ENCODE results near the gene LARP6.
"Not testable (repeated sequence)": the region's sequence is repeated elsewhere in the genome, so short reads cannot be mapped to it uniquely, and the experiment has no call there.

Gene LARP6

DNA sequence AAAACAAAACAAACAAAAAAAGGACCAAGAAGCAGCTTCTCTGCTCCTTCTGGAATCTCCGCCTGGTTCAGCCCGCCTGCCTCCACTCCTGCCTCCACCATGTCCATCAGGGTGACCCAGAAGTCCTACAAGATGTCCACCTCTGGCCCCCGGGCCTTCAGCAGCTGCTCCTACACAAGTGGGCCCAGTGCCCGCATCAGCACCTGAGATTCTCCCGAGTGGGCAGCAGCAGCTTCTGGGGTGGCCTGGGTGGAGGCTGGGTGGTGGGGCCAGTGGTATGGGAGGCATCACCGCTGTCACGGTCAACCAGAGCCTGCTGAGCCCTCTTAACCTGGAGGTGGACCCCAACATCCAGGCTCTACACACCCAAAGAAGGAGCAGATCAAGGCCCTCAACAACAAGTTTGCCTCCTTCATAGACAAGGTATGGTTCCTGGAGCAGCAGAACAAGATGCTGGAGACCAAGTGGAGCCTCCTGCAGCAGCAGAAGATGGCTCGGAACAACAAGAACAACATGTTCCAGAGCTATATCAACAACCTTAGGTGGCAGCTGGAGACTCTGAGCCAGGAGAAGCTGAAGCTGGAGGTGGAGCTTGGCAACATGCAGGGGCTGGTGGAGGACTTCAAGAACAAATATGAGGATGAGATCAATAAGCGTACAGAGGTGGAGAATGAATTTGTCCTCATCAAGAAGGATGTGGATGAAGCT lies 4.8 kb upstream of the LARP6 start:
- not testable (repeated sequence) for DNase-seq

- no peak for DNase-seq
These were observed 3.8 kb upstream of the LARP6 start for GRCh38 chr15:70857562-70858285.

- no peak for DNase-seq
These were observed 3.1 kb upstream of the LARP6 start for GRCh38 chr15:70856884-70857561.

- no peak for DNase-seq
These were observed 2.4 kb upstream of the LARP6 start for GRCh38 chr15:70856177-70856883.

GRCh38 chr15:70855764-70856163 lies 1.8 kb upstream of the LARP6 start:
- no peak for DNase-seq

GRCh38 chr15:70854666-70854976 lies 664 bp upstream of the LARP6 start:
- DNase-seq, result no peak

DNA sequence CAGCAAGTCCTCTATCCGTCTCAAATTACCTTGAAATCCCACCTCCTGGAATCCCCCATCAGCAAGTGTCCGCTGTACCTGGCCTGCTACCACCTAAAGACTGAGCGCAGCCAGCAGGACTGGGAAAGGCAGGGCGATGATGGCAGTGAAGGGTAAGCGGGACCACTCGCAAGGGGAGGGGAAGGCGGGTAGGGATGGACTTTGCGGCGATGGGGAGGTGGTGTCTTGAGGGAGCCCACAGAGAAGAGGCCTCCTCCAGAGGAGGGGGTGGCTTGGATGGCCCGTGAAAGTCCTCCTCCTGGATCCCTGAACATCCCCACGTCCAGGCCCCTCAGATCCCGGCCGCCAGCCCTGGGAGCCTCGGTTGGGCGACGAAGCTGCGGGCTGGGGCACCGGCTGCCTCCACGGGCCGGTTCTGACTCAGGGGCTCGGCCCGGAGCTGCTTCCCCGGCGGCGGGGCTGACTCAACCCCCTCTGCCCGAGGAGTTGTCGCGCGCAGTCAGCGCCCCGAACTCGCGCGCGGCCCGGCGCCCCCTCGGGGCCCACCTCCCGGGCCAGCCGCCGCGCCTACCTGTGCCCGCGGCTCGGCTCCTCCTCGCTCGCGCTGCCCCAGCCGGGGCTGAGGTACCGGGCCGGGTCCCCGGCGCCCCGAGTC lies 512 bp downstream of the LARP6 start:
- no peak for DNase-seq

DNA sequence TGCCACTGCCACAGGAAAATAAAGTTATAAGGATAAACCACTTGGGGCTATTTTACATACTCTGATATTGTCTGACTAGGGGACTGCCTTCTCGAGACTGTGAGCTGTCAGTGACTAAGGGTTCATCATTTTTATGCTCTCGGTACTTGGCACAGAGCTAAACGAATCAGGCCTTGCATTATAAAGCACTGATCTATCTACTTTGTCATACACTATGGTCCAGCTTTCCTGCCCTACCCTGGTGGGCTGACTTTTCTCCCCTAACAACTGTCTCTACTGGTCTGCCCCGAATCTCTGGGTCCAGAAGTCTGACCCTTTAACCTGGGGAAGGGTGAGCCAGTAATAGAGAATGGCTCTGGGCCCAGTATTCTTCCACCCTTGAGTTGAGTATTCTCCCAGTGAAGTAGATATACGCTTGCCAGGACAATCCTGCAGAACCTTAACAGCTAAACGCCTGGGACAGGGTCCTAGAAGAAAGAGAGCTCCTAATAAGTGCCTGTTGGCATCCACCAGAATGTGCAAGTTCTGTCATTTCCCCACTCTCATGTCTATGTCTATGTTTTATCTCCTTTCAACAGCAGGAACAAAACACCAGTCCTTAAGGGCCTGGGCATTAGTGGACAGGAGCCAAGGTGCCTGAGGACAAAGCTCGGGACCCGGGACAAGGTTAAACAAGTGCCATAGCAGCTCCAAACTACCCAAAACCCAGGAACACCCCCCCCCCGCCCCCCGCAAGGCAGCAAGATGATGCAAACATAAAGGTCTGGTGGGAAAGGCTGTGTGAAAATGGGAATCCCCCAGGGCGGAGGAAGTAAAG lies 1.2 kb downstream of the LARP6 start:
- no peak for DNase-seq

DNA sequence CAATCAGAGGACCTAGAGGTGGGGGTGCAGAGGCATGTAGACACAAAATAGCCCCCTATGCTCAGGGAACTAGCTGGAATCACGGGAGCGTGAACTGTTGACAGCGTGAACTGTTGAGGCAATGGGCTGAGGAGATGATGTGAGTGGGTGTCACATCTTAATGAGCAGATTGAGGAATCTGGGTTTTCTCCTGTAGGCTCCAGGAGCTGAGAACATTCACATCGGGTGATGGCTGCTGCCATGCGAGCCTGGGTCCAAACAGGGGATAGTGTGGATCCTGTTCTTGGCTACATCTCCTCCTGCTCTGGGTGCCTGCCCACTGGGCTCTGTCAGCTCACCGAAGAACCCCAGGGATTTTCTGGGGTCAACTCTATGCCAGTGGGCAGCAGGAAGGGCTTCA lies 2.1 kb downstream of the LARP6 start:
- DNase-seq, result no peak

DNA sequence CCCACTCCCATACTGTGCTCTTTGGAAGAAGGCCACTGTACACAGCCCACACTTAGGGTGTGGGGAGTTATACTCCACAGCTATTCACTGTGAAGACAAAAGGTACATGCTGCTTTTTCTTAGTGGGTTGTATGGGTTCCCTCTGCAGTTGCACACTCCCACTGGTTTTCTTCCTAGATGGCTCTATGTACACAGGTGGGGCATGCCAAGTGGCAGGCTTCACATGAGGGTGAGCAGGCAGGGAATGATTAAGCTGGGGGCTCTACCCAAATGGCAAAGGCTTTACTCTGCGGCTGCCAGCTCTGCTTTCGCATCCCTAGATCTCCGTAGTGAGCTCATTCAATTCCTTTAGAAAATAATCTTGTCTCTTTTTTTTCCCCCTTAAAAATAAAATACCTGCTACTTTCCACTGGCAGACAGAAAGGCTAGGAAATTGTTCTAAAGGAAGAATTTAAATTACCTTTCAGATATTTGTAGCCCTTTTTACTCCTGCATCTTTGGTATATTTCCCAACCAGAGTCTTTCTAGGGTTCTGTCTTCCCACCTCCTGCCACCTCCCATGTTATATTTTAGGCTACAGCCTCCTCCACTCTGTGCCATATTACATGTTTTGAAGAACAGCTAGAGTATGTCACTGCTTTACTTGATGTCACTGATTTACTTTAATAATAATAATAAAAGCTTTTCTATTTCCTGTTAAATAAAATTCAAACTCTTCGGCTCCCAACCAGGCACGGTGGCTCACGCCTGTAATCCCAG lies 8.2 kb downstream of the LARP6 start:
- no peak for DNase-seq

- no peak for DNase-seq
These were observed 16.5 kb downstream of the LARP6 start for GRCh38 chr15:70837476-70837875.

DNA sequence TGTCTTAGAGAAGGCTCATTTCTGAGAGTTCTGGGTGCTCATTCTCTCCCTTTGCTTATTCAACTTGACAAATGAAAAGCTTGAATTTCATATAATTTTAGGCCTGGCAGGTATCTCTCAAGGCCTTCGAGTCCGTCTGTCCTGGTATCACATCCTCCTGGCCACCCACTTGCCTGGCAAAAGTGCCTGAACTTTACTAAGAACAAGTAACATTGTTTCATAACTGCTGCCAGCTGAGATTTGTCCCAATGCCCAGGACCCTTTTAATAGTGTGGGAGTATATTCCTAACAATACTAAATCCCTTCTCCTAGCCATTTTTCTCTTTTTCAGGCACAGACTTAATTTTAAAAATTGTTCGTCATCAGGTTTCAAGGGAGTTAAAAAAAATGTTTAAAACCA lies 18.1 kb downstream of the LARP6 start:
- DNase-seq, result no peak

- no peak for DNase-seq
These were observed 18.5 kb downstream of the LARP6 start for GRCh38 chr15:70835415-70835814.

GRCh38 chr15:70834999-70835398 lies 19.0 kb downstream of the LARP6 start:
- DNase-seq, result no peak

DNA sequence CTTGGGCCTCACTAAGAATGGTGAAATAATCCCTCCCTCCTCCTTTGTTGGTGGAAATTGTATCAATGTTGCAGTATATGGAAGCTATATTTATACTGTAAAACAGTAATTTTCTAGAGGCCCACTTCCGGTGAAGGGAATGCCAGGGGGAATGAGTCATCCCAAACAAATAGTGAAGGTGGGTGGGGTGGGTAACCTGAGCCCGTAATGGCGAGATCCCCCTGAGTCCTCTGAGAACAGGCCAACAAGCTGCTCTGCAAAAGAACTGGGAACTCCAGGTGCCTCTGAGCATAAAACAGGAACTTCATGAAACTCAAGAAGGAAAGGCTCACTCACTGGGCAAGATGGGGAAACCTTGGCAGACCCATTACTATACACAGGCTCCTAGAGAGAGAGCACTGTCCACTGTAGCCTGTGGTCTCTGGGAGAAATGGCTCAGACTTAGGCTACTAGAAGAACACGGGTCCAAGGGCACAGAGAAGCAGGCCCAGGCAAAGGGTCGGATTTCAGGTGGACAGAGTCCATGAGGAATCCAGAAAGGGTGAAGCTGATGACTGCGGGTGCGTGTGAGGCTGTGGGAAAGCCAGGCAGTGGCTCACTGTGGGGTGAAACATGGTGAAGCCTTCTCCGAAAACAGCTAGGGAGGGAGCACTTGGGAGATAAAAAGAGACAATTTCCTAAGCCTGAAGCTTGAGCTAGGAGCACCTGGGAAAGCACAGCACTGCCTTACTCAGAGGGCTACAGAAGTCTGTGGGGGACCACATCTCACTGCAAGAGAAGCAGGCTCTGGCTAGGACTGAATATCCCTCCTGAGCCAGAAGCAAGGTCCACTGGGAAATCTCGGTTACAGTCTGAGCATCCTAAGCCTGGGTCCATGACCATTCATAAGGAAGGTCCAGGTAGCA lies 19.8 kb downstream of the LARP6 start:
- DNase-seq, result no peak

- DNase-seq, result no peak
These were observed 20.5 kb downstream of the LARP6 start for GRCh38 chr15:70833422-70833821.

- DNase-seq, result no peak
These were observed 21.8 kb downstream of the LARP6 start for GRCh38 chr15:70832176-70832575.

- no peak for DNase-seq
These were observed 22.7 kb downstream of the LARP6 start for GRCh38 chr15:70831094-70831911.

DNA sequence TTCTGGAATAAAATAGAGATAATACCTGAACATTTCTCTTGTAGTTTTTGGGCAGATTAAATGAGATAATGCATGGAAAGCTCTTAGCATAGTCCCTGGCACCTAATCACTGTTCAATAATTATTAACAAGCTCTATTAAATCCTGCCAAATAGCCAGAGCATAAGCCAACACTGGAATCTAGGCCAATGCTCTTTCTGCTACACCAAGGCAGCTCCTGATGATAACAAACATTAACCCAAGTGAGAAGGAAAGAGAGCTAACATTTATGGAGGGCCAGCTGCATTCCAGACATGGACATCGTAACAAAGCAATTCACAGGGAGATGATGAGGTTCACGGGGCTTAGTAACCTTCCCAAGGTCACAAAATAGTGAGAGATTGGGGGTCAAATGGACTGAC lies 23.3 kb downstream of the LARP6 start:
- no peak for DNase-seq

All from NCI-H446 treated with DMSO at 0.1 percent for 48 hours (cell line).